ENCODE data around the gene PKD1L1. TPM values are rescaled to one million over a fixed set of nuclear protein-coding genes. Genes with fewer than 3 reads are reported as not detected.
A peak's percentile ranks its signal among the peaks of the same experiment; 100 is the strongest.

PKD1L1 gene
- total RNA-seq, 2 donors from 2014 or later = 0.40 to 1.2 TPM

- no peak overlapping the region for H3K4me3 ChIP-seq
- H3K9me3 ChIP-seq = no peaks in the 10 kb centered on the region
- H3K9ac ChIP-seq (ENCODE audit: low read depth in 2 of 2, low read length in 2 of 2) = no peak overlapping the region
- no peaks in the 10 kb centered on the region for H3K4me1 ChIP-seq
- intact Hi-C loops (cut with DNase I) = no loop called here
- H3K27me3 ChIP-seq = no peaks in the 10 kb centered on the region
- H3K36me3 ChIP-seq = no peaks in the 10 kb centered on the region
- TF ChIP-seq CTCF (IDR thresholded peaks at IDR 0.05) = no peak
- DNase-seq = no peak
- H3K27ac ChIP-seq = no peak overlapping the region
Measured at GRCh38 chr7:47954231-47954911, 6.1 kb upstream of the PKD1L1 start.

GRCh38 chr7:47953822-47954221, 5.6 kb upstream of the PKD1L1 start:
- Histone ChIP-seq H3K27me3 (no peaks in the 10 kb centered on the region), H3K4me1 (no peaks in the 10 kb centered on the region), H3K4me3 (no peak overlapping the region), H3K9me3 (no peaks in the 10 kb centered on the region), H3K27ac (no peak overlapping the region), H3K9ac (ENCODE audit: low read depth in 2 of 2, low read length in 2 of 2) (no peak overlapping the region), H3K36me3 (no peaks in the 10 kb centered on the region)
- DNase-seq = no peak
- no peak for TF ChIP-seq CTCF (IDR thresholded peaks at IDR 0.05)
- intact Hi-C loops (cut with DNase I) = no loop called here

GRCh38 chr7:47952224-47952623, 4.0 kb upstream of the PKD1L1 start:
- H3K9ac ChIP-seq (ENCODE audit: low read depth in 2 of 2, low read length in 2 of 2) = no peak overlapping the region
- no peaks in the 10 kb centered on the region for H3K9me3 ChIP-seq
- no peaks in the 10 kb centered on the region for H3K36me3 ChIP-seq
- no peak overlapping the region for H3K27ac ChIP-seq
- no peak for TF ChIP-seq CTCF (IDR thresholded peaks at IDR 0.05)
- H3K4me1 ChIP-seq = no peaks in the 10 kb centered on the region
- H3K27me3 ChIP-seq = no peaks in the 10 kb centered on the region
- intact Hi-C loops (cut with DNase I) = no loop called here
- DNase-seq = no peak
- H3K4me3 ChIP-seq = no peak overlapping the region

GRCh38 chr7:47951374-47951773, 3.1 kb upstream of the PKD1L1 start:
- Histone ChIP-seq H3K4me3 (no peak overlapping the region), H3K9me3 (no peaks in the 10 kb centered on the region), H3K27ac (peak overlapping the region; percentile 77), H3K4me1 (no peaks in the 10 kb centered on the region), H3K36me3 (no peaks in the 10 kb centered on the region), H3K9ac (ENCODE audit: low read depth in 2 of 2, low read length in 2 of 2) (peak overlapping the region in 1 of 2 donors; percentile 41), H3K27me3 (no peaks in the 10 kb centered on the region)
- intact Hi-C loops (cut with DNase I) = no loop called here
- no peak for DNase-seq
- TF ChIP-seq CTCF (IDR thresholded peaks at IDR 0.05) = no peak

- Histone ChIP-seq H3K9ac (ENCODE audit: low read depth in 2 of 2, low read length in 2 of 2) (peak overlapping the region in 1 of 2 donors; percentile 41), H3K36me3 (no peaks in the 10 kb centered on the region), H3K4me1 (no peaks in the 10 kb centered on the region), H3K27me3 (no peaks in the 10 kb centered on the region), H3K9me3 (no peaks in the 10 kb centered on the region), H3K4me3 (no peak overlapping the region), H3K27ac (peak overlapping the region; percentile 77)
- intact Hi-C loops (cut with DNase I) = no loop called here
- no peak for TF ChIP-seq CTCF (IDR thresholded peaks at IDR 0.05)
- DNase-seq = peak; percentile 70
Measured at GRCh38 chr7:47950714-47951113, 2.4 kb upstream of the PKD1L1 start.
